K562 (cell line): ENCODE results near the gene TDRD3. TPM values are rescaled to one million over a fixed set of nuclear protein-coding genes. Genes with fewer than 3 reads are reported as not detected.

Experiments
- ATAC-seq: fragments of 200-7000 bp; cut with Tn5 transposase; 3 replicates; pipeline ENCODE4 v1.9.1; 2020; ENCODE audit warnings: moderate library complexity
- BruUV-seq: library from RNA; stranded (reverse); fragments of 400-500 nt; replicated peaks from 2 replicates; lab custom pipeline; 2021; lab: Mats Ljungman, UMichigan
- CTCF ChIA-PET: fragments of 300-600 bp; formaldehyde crosslinking; extraction: SDS; loops from one replicate; lab custom pipeline; 2021; ENCODE audit warnings: low intra/inter-chr PET ratio; lab: Yijun Ruan, JAX
- POLR2A ChIA-PET: fragments of 300-600, 350-650 bp; sonication (Branson Sonifier 250); formaldehyde crosslinking; extraction: SDS; loops from one replicate; lab custom pipeline; 2021; ENCODE audit warnings: antibody characterized with exemption, inconsistent platforms; lab: Yijun Ruan, JAX
- DNase-seq, 4 experiments: peaks; one replicate each; pipeline versions ENCODE4 v3.0.0 to v3.0.0-alpha.2; 2011 to 2018; ENCODE audit warnings: low spot score in 3 of 4, mixed read lengths in 3 of 4; ENCODE audit errors: extremely low read depth in 1 of 4
- FAIRE-seq: peaks from 2 replicates; lab custom pipeline; 2011; peaks lifted over from hg19 to GRCh38; lab: Jason Lieb, UNC
- H2AFZ ChIP-seq: 2 replicates; pipeline ENCODE4 v1.6.0; 2011; ENCODE audit warnings: low read depth, low read length, control low read depth, inconsistent platforms
- H3K27ac ChIP-seq: fragments of 200-600 bp; 3 replicates; pipeline ENCODE4 v1.8.0; 2011; ENCODE audit warnings: low read depth, mild to moderate bottlenecking, control low read depth, inconsistent platforms, low read length, moderate library complexity, mixed read lengths; ENCODE audit errors: extremely low read depth
- H3K27me3 ChIP-seq, 2 experiments: fragments of 300-600 bp in 1 of 2; 2 replicates in 1 of 2; 3 replicates in 1 of 2; pipeline versions ENCODE4 v1.6.0 to v1.8.0; 2011; ENCODE audit warnings: inconsistent platforms in 2 of 2, low read length in 2 of 2, mild to moderate bottlenecking in 1 of 2, mixed read lengths in 1 of 2, moderate library complexity in 1 of 2; ENCODE audit not compliant: control insufficient read depth in 2 of 2, insufficient read depth in 2 of 2
- H3K36me3 ChIP-seq: fragments of 300-600 bp; 3 replicates; pipeline ENCODE4 v1.8.0; 2011; ENCODE audit warnings: mild to moderate bottlenecking, low read length, inconsistent platforms; ENCODE audit not compliant: control insufficient read depth, insufficient read depth
- H3K4me1 ChIP-seq, 2 experiments: fragments of 200-600 bp in 1 of 2; replicated peaks in 1 of 2; 2 replicates in 1 of 2; 3 replicates in 1 of 2; pipeline versions ENCODE4 v1.5.1 to v1.8.0; 2011; ENCODE audit warnings: inconsistent platforms in 2 of 2, low read length in 2 of 2, mild to moderate bottlenecking in 1 of 2, mixed read lengths in 1 of 2, moderate library complexity in 1 of 2; ENCODE audit not compliant: control insufficient read depth in 2 of 2, insufficient read depth in 2 of 2
- H3K4me2 ChIP-seq: 2 replicates; pipeline ENCODE4 v1.6.1; 2011; ENCODE audit warnings: low read length, control low read depth, inconsistent platforms, mixed read lengths; ENCODE audit not compliant: insufficient read depth
- H3K4me3 ChIP-seq: fragments of 200-600 bp; sonication (generic), shearing (Covaris generic); 2 replicates; pipeline ENCODE4 v1.5.1; 2016; ENCODE audit warnings: control low read depth, inconsistent platforms
- H3K79me2 ChIP-seq: fragments of 200-600 bp; 3 replicates; pipeline ENCODE4 v1.8.0; 2011; ENCODE audit warnings: low read length, inconsistent platforms; ENCODE audit not compliant: control insufficient read depth, insufficient read depth
- H3K9ac ChIP-seq, 2 experiments: 2 replicates each; pipeline versions ENCODE4 v1.6.0 to v1.6.1; 2011; ENCODE audit warnings: low read depth in 2 of 2, low read length in 2 of 2, control low read depth in 1 of 2, inconsistent platforms in 1 of 2, mild to moderate bottlenecking in 1 of 2, mixed read lengths in 1 of 2; ENCODE audit not compliant: insufficient read depth in 1 of 2
- H3K9me1 ChIP-seq: one replicate; pipeline ENCODE4 v1.6.0; 2011; ENCODE audit warnings: inconsistent platforms, mild to moderate bottlenecking, low read length, moderate library complexity; ENCODE audit not compliant: control insufficient read depth, insufficient read depth
- H3K9me3 ChIP-seq: replicated peaks from 2 replicates; pipeline ENCODE4 v1.5.1; 2011; ENCODE audit warnings: low read depth, low read length, inconsistent platforms; ENCODE audit not compliant: control insufficient read depth, insufficient read depth
- H4K20me1 ChIP-seq: replicated peaks from 2 replicates; pipeline ENCODE4 v1.6.1; 2011; ENCODE audit warnings: low read length, inconsistent platforms, mixed read lengths; ENCODE audit not compliant: control insufficient read depth, insufficient read depth
- ASH1L ChIP-seq: fragments of 450-650 bp; IDR thresholded peaks from 2 replicates; pipeline ENCODE4 v1.6.1; 2018; ENCODE audit warnings: borderline replicate concordance, mild to moderate bottlenecking, low read depth; ENCODE audit not compliant: partially characterized antibody
- BRCA1 ChIP-seq, 2 experiments: fragments of 450-650 bp in 1 of 2; sonication (generic) in 1 of 2; formaldehyde crosslinking in 1 of 2; IDR thresholded peaks; 2 replicates each; pipeline versions ENCODE4 v1.5.0 to v1.6.1; 2017 to 2020; ENCODE audit warnings: mild to moderate bottlenecking in 1 of 2, missing genetic modification reagents in 1 of 2
- CBX1 ChIP-seq: sonication (generic); IDR thresholded peaks from 2 replicates; pipeline ENCODE4 v1.6.1; 2016; ENCODE audit warnings: antibody characterized with exemption, low read depth, mild to moderate bottlenecking
- ETV1 ChIP-seq: fragments of 450-650 bp; conservative IDR thresholded peaks from 2 replicates; pipeline ENCODE4 v1.6.1; 2016; ENCODE audit warnings: missing genetic modification characterization, control low read depth, low read depth, missing compliant biosample characterization
- HDGF ChIP-seq: fragments of 450-650 bp; IDR thresholded peaks from 2 replicates; pipeline ENCODE4 v1.6.1; 2016
- MTA3 ChIP-seq: fragments of 450-650 bp; formaldehyde crosslinking; IDR thresholded peaks from 2 replicates; pipeline ENCODE4 v1.6.1; 2017; ENCODE audit warnings: mild to moderate bottlenecking, borderline replicate concordance
- MYNN ChIP-seq, 2 experiments: sonication (generic); formaldehyde crosslinking in 1 of 2; IDR thresholded peaks; 2 replicates each; pipeline versions ENCODE4 v1.5.0 to v1.6.1; 2016 to 2020; ENCODE audit warnings: antibody characterized with exemption in 1 of 2, missing genetic modification reagents in 1 of 2
- NR2C1 ChIP-seq, 2 experiments: fragments of 450-650 bp; IDR thresholded peaks; 2 replicates each; pipeline ENCODE4 v1.6.1; 2017; ENCODE audit warnings: mild to moderate bottlenecking in 2 of 2, antibody characterized with exemption in 1 of 2, inconsistent platforms in 1 of 2, missing compliant biosample characterization in 1 of 2, missing genetic modification characterization in 1 of 2
- NR2C2 ChIP-seq, 2 experiments: fragments of 200-800 bp in 1 of 2; sonication (Bioruptor generic) in 1 of 2; sonication (generic) in 1 of 2; formaldehyde crosslinking in 1 of 2; IDR thresholded peaks; 2 replicates each; pipeline versions ENCODE4 v1.6.1 to v1.8.0; 2016 to 2022; ENCODE audit warnings: mild to moderate bottlenecking in 1 of 2, missing compliant biosample characterization in 1 of 2, missing genetic modification characterization in 1 of 2, missing genetic modification reagents in 1 of 2
- RFX5 ChIP-seq: IDR thresholded peaks from 2 replicates; pipeline ENCODE4 v1.6.1; 2011; ENCODE audit warnings: low read depth, mild to moderate bottlenecking, improper control_type of control experiment, low read length
- STAT6 ChIP-seq: sonication (generic); formaldehyde crosslinking; IDR thresholded peaks from 2 replicates; pipeline ENCODE4 v1.8.1; 2023; ENCODE audit warnings: mild to moderate bottlenecking, missing genetic modification reagents
- ZNF175 ChIP-seq: fragments of 200-800 bp; sonication (Bioruptor generic); IDR thresholded peaks from 2 replicates; pipeline ENCODE4 v1.6.1; 2016; ENCODE audit warnings: low read depth, mild to moderate bottlenecking, missing genetic modification characterization, missing compliant biosample characterization
- ZNF184 ChIP-seq: sonication (generic); formaldehyde crosslinking; IDR thresholded peaks from 2 replicates; pipeline ENCODE4 v1.5.0; 2020; ENCODE audit warnings: missing genetic modification reagents
- in situ Hi-C: fragments of 300-500 bp; cut with MboI; formaldehyde crosslinking; loops from 4 replicates; pipeline ENCODE4 v1.15.0; 2018; ENCODE audit warnings: inconsistent platforms, mixed read lengths
- intact Hi-C: fragments of 100-400 bp; cut with micrococcal nuclease; formaldehyde crosslinking; loops from 2 replicates; pipeline ENCODE4 v1.14.2; 2022
- polyA plus RNA-seq, 8 experiments: library from polyadenylated mRNA; depleted of rRNA in 4 of 8; stranded (reverse) in 5 of 8; unstranded in 3 of 8; fragments of >200 nt; fragmentation: Nextera tagmentation in 2 of 8; fragmentation: Illumina TruSeq in 1 of 8; extraction: Ambion mirVana in 2 of 8; extraction: Trizol in 1 of 8; gene quantifications; 2 replicates each; pipeline versions ENCODE4 v1.2.1 to v1.2.3, GENCODE V29; 2011 to 2014; ENCODE audit warnings: inconsistent platforms in 1 of 8, missing spikeins in 1 of 8
- total RNA-seq, 7 experiments: library from RNA; depleted of rRNA in 6 of 7; stranded (reverse); fragments of >200 nt in 6 of 7; fragmentation: Illumina TruSeq in 2 of 7; extraction: Trizol in 2 of 7; gene quantifications; 2 replicates each; pipeline versions ENCODE4 v1.2.1 to v1.2.3, GENCODE V29; 2011 to 2021; ENCODE audit warnings: low replicate concordance in 1 of 7

The TDRD3 gene
- total and polyA plus RNA-seq, 9 of the 15 experiments (the other 6 are each of a cell fraction or from before 2014, with no cell fraction given) = 3.6 to 16.4 (median 9.5) TPM

- no peak for TF ChIP-seq NR2C2 (CRISPR knock-in tag; IDR thresholded peaks at IDR 0.05)
- no peak for TF ChIP-seq NR2C2 (tag; IDR thresholded peaks at IDR 0.05)
- TF ChIP-seq BRCA1 (IDR thresholded peaks at IDR 0.05) = no peak
- TF ChIP-seq BRCA1 (CRISPR knock-in tag; IDR thresholded peaks at IDR 0.05) = no peak
- no peak for TF ChIP-seq ZNF175 (CRISPR knock-in tag)
- no peak for TF ChIP-seq ZNF184
- TF ChIP-seq MTA3 = no peak
- no peak for TF ChIP-seq ETV1 (tag)
- TF ChIP-seq RFX5 = no peak
- TF ChIP-seq ASH1L = no peak
- no peak for TF ChIP-seq MYNN (IDR thresholded peaks at IDR 0.05)
- no peak for TF ChIP-seq MYNN (CRISPR knock-in tag; IDR thresholded peaks at IDR 0.05)
- TF ChIP-seq HDGF = no peak
- no peak for TF ChIP-seq CBX1
- TF ChIP-seq STAT6 (CRISPR knock-in tag) = no peak
- no peak for TF ChIP-seq NR2C1 (IDR thresholded peaks at IDR 0.05)
- TF ChIP-seq NR2C1 (tag; IDR thresholded peaks at IDR 0.05) = no peak
- no peak overlapping the region for H3K27ac ChIP-seq
- no peaks in the 10 kb centered on the region for H3K9me3 ChIP-seq
- ChIA-PET CTCF (no interaction called here), POLR2A (no interaction called here)
- in situ Hi-C loops = no loop called here
- DNase-seq = no peak
- no peaks in the 10 kb centered on the region for H3K79me2 ChIP-seq
- no peak overlapping the region for H3K4me3 ChIP-seq
- BruUV-seq = no TSS peak
- ATAC-seq = no peak
- no peak overlapping the region for H3K9ac ChIP-seq
- H3K4me2 ChIP-seq = no peak overlapping the region
- H4K20me1 ChIP-seq = no peaks in the 10 kb centered on the region
- no peak overlapping the region for H2AFZ ChIP-seq
- H3K9me1 ChIP-seq = no peaks in the 10 kb centered on the region
- no peaks in the 10 kb centered on the region for H3K27me3 ChIP-seq
- H3K36me3 ChIP-seq = no peaks in the 10 kb centered on the region
- no peak for FAIRE-seq
- intact Hi-C loops = no loop called here
- H3K4me1 ChIP-seq = no peaks in the 10 kb centered on the region
Measured at GRCh38 chr13:60492187-60492586, 95.2 kb downstream of the TDRD3 start.
